Hematopoietic multipotent progenitor cell treated with erythropoietin and hydrocortisone succinate and interleukin-3 and kit ligand, for 6 days (in vitro differentiated cells): ENCODE results near the gene CYP21A2.
"Not testable (repeated sequence)": the region's sequence is repeated elsewhere in the genome, so short reads cannot be mapped to it uniquely, and the experiment has no call there.

Source experiments
- DNase-seq: peaks from one replicate; pipeline ENCODE4 v3.0.0-alpha.2; 2015

Gene CYP21A2

GRCh38 chr6:32037598-32038524, at the start of gene CYP21A2:
CYP21A2 (plus strand) TSS chr6:32038415; CDS start chr6:32038423, 8 bp downstream.
- not testable (repeated sequence) for DNase-seq

DNA sequence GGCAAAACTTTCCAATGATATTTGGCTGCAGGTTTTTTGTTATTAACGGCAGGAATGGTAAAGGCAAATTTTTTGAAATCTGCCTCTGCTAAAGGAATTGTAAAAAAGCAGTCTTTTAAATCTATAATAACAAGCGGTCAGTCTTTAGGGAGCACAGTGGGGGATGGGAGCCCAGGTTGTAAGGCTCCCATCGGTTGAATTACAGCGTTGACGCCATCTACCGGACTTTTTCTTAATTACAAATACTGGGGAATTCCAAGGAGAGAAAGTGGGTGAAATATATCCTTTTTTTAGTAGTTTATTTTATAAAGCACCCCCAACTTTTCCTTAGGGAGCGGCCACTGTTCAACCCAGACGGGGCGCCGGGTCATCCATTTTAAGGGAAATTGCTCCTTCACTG, 48.9 kb upstream of the CYP21A2 start:
- DNase-seq, result not testable (repeated sequence)

DNA sequence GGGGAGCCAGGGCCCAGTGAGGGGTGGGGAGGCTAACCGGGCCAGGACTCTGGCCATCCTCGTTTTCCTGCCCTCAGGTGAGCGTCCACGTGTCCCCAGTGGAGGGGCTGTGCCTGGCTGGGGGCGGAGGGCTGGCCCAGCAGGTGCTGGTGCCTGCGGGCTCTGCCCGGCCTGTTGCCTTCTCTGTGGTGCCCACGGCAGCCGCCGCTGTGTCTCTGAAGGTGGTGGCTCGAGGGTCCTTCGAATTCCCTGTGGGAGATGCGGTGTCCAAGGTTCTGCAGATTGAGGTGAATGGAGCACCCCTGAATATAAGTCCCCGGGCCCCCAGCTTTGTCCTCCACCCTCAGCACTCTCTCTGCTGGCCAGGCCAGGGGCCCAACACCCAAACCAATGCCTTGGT, 43.8 kb upstream of the CYP21A2 start:
- DNase-seq, result not testable (repeated sequence)

- not testable (repeated sequence) for DNase-seq
Observed at GRCh38 chr6:31996385-31996784, 41.8 kb upstream of the CYP21A2 start.

GRCh38 chr6:32002546-32003268, 35.5 kb upstream of the CYP21A2 start:
- not testable (repeated sequence) for DNase-seq

- DNase-seq, result not testable (repeated sequence)
Observed at GRCh38 chr6:32003301-32003700, 34.9 kb upstream of the CYP21A2 start.

- DNase-seq, result not testable (repeated sequence)
Observed at GRCh38 chr6:32004393-32004792, 33.8 kb upstream of the CYP21A2 start.

GRCh38 chr6:32004864-32005537, 33.2 kb upstream of the CYP21A2 start:
- DNase-seq, result not testable (repeated sequence)

DNA sequence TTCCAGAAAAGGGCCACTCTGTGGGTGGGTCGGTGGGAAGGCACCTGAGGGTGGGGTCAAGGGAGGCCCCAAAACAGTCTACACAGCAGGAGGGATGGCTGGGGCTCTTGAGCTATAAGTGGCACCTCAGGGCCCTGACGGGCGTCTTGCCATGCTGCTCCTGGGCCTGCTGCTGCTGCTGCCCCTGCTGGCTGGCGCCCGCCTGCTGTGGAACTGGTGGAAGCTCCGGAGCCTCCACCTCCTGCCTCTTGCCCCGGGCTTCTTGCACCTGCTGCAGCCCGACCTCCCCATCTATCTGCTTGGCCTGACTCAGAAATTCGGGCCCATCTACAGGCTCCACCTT, 32.7 kb upstream of the CYP21A2 start:
- peak; percentile 2 for DNase-seq

DNA sequence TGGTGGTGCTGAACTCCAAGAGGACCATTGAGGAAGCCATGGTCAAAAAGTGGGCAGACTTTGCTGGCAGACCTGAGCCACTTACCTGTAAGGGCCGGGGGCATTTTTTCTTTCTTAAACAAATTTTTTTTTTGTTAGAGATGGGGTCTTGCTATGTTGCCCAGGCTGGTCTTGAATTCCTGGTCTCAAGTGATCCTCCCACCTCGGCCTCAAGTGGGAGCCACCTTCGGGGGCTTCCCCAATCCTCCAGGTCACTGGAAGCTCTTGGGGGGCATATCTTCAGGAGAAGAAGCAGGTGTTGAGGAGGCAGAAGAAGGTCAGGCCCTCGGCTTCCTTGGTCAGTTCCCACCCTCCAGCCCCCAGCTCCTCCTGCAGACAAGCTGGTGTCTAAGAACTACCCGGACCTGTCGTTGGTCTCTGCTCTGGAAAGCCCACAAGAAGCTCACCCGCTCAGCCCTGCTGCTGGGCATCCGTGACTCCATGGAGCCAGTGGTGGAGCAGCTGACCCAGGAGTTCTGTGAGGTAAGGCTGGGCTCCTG, 32.2 kb upstream of the CYP21A2 start:
- DNase-seq, result not testable (repeated sequence)

DNA sequence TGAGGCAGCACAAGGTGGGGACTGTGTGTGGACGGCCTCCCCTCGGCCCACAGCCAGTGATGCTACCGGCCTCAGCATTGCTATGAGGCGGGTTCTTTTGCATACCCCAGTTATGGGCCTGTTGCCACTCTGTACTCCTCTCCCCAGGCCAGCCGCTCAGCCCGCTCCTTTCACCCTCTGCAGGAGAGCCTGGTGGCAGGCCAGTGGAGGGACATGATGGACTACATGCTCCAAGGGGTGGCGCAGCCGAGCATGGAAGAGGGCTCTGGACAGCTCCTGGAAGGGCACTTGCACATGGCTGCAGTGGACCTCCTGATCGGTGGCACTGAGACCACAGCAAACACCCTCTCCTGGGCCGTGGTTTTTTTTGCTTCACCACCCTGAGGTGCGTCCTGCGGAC, 31.1 kb upstream of the CYP21A2 start:
- not testable (repeated sequence) for DNase-seq

DNA sequence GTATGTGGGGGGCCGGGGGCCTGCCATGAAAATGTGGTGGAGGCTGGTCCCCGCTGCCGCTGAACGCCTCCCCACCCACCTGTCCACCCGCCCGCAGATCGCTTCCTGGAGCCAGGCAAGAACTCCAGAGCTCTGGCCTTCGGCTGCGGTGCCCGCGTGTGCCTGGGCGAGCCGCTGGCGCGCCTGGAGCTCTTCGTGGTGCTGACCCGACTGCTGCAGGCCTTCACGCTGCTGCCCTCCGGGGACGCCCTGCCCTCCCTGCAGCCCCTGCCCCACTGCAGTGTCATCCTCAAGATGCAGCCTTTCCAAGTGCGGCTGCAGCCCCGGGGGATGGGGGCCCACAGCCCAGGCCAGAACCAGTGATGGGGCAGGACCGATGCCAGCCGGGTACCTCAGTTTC, 30.2 kb upstream of the CYP21A2 start:
- not testable (repeated sequence) for DNase-seq

- not testable (repeated sequence) for DNase-seq
Observed at GRCh38 chr6:32008616-32009015, 29.6 kb upstream of the CYP21A2 start.

DNA sequence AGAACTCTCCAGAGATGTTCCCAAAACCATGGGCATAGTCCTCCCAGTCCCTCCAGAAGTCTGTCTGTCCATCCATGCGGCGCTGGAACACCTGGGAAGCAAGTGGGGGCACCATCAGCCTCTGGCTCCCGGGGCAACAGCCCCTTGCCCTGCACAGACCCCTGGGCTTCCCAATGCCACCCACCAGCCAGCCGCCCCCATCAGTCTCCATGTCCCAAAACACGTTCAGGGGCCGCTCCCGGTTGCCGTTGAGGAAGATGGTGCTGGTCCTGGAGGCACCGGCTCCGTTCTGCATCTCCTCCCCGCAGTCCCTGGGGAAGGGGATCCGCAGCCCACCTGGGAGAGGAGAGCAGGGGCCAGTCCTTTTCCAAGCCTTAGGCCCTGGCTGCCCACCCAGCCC, 28.7 kb upstream of the CYP21A2 start:
- DNase-seq, result not testable (repeated sequence)

- DNase-seq, result not testable (repeated sequence)
Observed at GRCh38 chr6:32010856-32011530, 27.2 kb upstream of the CYP21A2 start.

GRCh38 chr6:32012941-32013617, 25.1 kb upstream of the CYP21A2 start:
- not testable (repeated sequence) for DNase-seq

DNA sequence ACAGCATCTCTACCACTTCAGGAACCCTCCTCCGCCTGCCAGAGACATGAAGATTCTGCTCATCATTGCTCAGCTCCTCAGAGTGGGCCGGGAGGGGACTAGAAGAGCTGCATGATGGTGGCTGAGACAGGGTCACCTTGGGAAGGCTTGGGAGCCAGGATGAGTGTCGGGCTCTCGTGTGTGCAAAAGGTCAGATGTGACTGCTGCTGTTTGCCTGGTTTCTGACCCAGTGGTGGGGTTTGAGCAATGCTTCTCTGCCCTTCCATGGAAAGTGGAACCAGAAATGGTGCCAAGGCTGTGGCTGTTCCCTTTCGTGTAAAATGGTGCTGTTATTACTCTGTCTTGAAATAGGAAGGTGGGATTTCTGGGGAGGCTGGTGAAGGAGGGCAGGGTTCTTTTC, 24.5 kb upstream of the CYP21A2 start:
- DNase-seq, result not testable (repeated sequence)

GRCh38 chr6:32014547-32014946, 23.7 kb upstream of the CYP21A2 start, which contains the start of gene C4B:
C4B (plus strand) TSS chr6:32014795; CDS start chr6:32014846, 51 bp downstream.
- DNase-seq, result not testable (repeated sequence)

DNA sequence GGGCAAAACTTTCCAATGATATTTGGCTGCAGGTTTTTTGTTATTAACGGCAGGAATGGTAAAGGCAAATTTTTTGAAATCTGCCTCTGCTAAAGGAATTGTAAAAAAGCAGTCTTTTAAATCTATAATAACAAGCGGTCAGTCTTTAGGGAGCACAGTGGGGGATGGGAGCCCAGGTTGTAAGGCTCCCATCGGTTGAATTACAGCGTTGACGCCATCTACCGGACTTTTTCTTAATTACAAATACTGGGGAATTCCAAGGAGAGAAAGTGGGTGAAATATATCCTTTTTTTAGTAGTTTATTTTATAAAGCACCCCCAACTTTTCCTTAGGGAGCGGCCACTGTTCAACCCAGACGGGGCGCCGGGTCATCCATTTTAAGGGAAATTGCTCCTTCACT, 16.1 kb upstream of the CYP21A2 start:
- DNase-seq, result not testable (repeated sequence)

- DNase-seq, result not testable (repeated sequence)
Observed at GRCh38 chr6:32028631-32029030, 9.6 kb upstream of the CYP21A2 start.

- not testable (repeated sequence) for DNase-seq
Observed at GRCh38 chr6:32029553-32029952, 8.7 kb upstream of the CYP21A2 start.
